Activated T-cell treated with anti-CD3 and anti-CD28 coated beads for 48 hours (primary cell): ENCODE results near the gene MXD1.

Source experiments
- DNase-seq: peaks from one replicate; pipeline ENCODE4 v3.0.0-alpha.2; 2020; ENCODE audit warnings: low read depth

The MXD1 gene

DNA sequence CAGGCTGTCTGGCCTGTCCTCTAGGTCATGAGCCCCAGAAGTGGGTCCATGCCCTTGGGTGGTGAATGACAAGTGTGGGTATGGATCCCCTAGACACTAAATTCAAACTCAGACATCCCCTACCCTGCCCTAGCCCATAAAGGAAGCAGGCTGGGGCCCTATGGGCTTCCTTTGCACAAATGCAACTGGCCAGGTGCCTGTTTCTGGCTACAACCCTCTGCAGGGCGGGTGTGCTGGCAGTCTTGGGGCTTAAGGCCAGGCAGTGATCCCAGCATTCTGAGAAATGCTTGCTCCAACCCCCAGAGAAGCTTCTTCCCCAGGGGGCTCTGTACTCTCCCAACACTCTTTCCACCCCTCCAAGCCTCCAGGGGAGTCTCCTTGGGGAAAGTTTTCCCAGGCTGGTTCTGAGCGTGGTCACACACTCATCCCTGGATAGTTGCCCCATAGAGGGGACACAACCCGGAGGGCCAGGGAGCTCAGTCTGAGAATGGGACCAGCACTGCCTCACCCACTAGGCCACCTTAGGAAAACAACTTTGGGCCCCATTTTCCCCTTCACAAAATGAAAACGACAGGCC is 63.1 kb downstream of the MXD1 start:
- DNase-seq = no peak

DNA sequence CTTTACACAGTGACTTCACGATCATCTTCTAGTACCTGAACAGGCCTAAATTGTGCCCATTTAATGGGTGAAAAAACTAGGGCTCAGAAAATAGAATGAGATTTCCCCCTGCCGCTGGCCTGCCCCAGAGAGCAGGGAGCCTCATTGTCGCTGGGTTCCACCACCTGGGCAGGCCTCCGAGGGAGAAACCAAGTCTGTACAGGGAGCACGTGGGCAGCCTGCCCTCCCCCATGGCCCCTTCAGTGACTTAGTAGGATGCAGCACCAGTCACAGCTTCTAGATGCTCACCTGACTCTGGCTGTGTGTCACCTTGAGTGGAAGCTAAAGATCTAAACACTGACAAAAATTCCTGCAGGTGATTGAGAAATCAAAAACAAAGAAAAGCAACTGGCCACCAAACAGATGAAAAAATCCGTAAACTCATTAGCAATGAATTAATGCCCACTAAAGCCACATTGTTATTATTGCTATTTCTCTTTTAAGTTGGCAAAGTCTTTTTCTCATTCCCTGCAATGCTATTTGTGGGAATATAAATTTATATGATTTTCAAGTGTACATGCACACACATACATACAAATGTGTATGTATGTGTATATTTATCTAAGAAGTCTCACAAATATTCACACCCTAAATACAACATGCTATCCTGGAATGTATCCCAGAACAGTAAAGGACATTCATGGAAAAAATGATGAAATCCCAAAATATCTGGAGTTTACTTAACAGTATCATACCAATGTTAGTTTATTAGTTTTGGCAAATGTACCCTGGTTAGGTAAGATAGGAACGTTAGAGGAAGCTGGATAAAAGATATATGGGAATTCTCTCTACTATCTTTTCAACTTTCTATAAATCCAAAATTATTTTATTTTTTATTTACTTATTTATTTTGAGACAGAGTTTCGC is 65.2 kb downstream of the MXD1 start:
- no peak for DNase-seq

GRCh38 chr2:69983392-69983966 is 68.6 kb downstream of the MXD1 start:
- no peak for DNase-seq

GRCh38 chr2:69985216-69985615 is 70.3 kb downstream of the MXD1 start:
- no peak for DNase-seq

GRCh38 chr2:69985688-69986087 is 70.8 kb downstream of the MXD1 start:
- no peak for DNase-seq

GRCh38 chr2:69986691-69987090 is 71.8 kb downstream of the MXD1 start:
- no peak for DNase-seq

GRCh38 chr2:69988086-69988635 is 73.3 kb downstream of the MXD1 start:
- no peak for DNase-seq

- DNase-seq = no peak
These were observed 74.1 kb downstream of the MXD1 start for GRCh38 chr2:69989009-69989408.

GRCh38 chr2:69989441-69990105 is 74.7 kb downstream of the MXD1 start:
- DNase-seq = no peak
